Panc1 (cell line): Measurements from ENCODE around the gene SCGB3A1.

Experiments
- CTCF ChIP-seq: fragments of 450-650 bp; IDR thresholded peaks from 2 replicates; pipeline ENCODE4 v1.5.1; 2017; ENCODE audit warnings: mild to moderate bottlenecking
- POLR2AphosphoS5 ChIP-seq: IDR thresholded peaks from 2 replicates; pipeline ENCODE4 v1.6.1; 2012; ENCODE audit warnings: mild to moderate bottlenecking, low read depth, low read length, moderate library complexity
- REST ChIP-seq, 2 experiments: IDR thresholded peaks; 2 replicates each; pipeline ENCODE4 v1.6.1; 2011 to 2012; ENCODE audit warnings: low read depth in 2 of 2, control low read depth in 1 of 2, low read length in 1 of 2, mild to moderate bottlenecking in 1 of 2, moderate library complexity in 1 of 2; ENCODE audit not compliant: insufficient read depth in 1 of 2
- SIN3A ChIP-seq: IDR thresholded peaks from 2 replicates; pipeline ENCODE4 v1.6.1; 2012; ENCODE audit warnings: low read depth, mild to moderate bottlenecking, low read length, moderate library complexity, borderline replicate concordance; ENCODE audit not compliant: insufficient read depth
- TCF7L2 ChIP-seq: IDR thresholded peaks from 2 replicates; pipeline ENCODE4 v1.6.1; 2011; ENCODE audit warnings: mild to moderate bottlenecking, low read depth, low read length, inconsistent platforms

DNA sequence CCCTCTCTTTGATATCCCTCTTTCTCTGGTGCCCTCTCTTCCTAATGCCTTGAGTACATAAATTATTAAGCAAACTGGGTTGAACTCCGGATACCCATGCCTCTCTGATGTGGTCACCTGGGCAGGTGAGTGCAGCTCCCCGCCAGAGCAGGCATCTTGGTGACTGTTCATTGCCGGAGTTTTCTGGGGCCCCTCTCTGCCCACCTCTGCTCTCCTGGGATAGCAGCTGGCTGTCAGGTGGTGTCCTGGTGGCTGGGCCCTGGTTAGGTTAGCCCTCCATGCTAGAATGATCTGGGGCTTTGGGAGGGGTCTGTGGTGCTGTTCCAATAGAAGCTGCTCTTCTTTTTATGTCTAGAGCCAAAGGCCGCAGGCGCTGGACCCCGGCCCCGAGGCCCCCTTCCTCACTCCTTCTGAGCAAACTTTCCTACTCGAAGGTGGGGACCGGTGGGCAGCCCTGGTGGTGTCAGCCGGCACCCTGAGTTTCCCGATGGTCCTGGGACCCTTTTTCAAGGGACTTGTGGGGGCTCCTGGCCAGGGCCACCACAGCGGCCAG lies 4.9 kb upstream of the SCGB3A1 start:
- TF ChIP-seq CTCF (no peak), REST (IDR thresholded peaks at IDR 0.05; ENCODE audit: insufficient read depth in 1 of 2, low read depth in 2 of 2, low read length in 1 of 2) (no peak), POLR2AphosphoS5 (no peak), TCF7L2 (no peak), SIN3A (no peak)
